OCI-LY1 (cell line): ENCODE measurements around the gene CREG1.

Experiments used
- EZH2 ChIP-seq: fragments of 200-600 bp; sonication (generic), shearing (Covaris generic); IDR thresholded peaks from 2 replicates; pipeline ENCODE4 v1.8.0; 2017; ENCODE audit warnings: borderline replicate concordance, mixed run types, mild to moderate bottlenecking, antibody characterized with exemption, low read length, moderate library complexity, mixed read lengths
- TF ChIP-seq, protein P1 (sequence below): fragments of 200-600 bp; sonication (generic), shearing (Covaris generic); IDR thresholded peaks from 2 replicates; pipeline ENCODE4 v1.5.1; 2017; ENCODE audit warnings: mild to moderate bottlenecking, antibody characterized with exemption, low read length, moderate library complexity, mixed read lengths

DNA sequence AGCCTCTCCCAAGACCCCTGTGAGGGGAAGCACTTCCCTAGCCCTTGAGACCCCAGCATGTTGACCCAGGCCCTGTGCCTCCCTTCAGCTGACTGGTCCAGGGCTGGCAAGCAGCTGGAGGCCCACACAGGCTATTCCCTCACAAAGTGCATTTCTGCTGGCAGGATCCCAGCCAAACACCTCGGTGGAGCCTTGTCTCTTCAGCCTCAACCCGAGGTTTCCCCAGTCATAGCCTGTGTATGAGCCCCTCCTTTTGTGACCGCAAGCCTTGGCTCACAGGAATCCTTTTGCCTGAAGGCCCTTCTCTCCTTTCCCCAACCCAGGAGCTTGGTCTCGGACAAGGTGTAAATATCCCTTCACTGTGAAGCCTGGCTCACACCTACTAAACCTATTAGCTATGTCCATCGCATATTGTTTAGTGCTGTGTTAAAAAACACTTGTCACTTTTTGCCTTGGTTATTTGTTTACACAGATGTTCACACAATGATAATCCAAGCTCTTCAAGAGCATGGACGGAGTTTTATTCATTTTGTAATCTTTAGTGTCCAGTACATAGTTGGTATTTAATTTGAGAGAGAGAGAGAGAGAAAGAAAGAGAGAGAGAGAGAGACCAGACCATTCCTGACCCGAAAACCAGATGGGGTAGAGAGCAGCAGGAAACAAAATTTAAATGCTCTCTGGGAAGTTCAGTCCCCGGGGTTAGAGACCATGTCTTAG, 26.7 kb downstream of the CREG1 start:
- TF ChIP-seq EZH2: no peak
- TF ChIP-seq, protein P1, sequence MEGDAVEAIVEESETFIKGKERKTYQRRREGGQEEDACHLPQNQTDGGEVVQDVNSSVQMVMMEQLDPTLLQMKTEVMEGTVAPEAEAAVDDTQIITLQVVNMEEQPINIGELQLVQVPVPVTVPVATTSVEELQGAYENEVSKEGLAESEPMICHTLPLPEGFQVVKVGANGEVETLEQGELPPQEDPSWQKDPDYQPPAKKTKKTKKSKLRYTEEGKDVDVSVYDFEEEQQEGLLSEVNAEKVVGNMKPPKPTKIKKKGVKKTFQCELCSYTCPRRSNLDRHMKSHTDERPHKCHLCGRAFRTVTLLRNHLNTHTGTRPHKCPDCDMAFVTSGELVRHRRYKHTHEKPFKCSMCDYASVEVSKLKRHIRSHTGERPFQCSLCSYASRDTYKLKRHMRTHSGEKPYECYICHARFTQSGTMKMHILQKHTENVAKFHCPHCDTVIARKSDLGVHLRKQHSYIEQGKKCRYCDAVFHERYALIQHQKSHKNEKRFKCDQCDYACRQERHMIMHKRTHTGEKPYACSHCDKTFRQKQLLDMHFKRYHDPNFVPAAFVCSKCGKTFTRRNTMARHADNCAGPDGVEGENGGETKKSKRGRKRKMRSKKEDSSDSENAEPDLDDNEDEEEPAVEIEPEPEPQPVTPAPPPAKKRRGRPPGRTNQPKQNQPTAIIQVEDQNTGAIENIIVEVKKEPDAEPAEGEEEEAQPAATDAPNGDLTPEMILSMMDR: no peak
